ENCODE measurements around the gene DNAJC7.

The DNAJC7 gene, protein sequence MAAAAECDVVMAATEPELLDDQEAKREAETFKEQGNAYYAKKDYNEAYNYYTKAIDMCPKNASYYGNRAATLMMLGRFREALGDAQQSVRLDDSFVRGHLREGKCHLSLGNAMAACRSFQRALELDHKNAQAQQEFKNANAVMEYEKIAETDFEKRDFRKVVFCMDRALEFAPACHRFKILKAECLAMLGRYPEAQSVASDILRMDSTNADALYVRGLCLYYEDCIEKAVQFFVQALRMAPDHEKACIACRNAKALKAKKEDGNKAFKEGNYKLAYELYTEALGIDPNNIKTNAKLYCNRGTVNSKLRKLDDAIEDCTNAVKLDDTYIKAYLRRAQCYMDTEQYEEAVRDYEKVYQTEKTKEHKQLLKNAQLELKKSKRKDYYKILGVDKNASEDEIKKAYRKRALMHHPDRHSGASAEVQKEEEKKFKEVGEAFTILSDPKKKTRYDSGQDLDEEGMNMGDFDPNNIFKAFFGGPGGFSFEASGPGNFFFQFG

DNA sequence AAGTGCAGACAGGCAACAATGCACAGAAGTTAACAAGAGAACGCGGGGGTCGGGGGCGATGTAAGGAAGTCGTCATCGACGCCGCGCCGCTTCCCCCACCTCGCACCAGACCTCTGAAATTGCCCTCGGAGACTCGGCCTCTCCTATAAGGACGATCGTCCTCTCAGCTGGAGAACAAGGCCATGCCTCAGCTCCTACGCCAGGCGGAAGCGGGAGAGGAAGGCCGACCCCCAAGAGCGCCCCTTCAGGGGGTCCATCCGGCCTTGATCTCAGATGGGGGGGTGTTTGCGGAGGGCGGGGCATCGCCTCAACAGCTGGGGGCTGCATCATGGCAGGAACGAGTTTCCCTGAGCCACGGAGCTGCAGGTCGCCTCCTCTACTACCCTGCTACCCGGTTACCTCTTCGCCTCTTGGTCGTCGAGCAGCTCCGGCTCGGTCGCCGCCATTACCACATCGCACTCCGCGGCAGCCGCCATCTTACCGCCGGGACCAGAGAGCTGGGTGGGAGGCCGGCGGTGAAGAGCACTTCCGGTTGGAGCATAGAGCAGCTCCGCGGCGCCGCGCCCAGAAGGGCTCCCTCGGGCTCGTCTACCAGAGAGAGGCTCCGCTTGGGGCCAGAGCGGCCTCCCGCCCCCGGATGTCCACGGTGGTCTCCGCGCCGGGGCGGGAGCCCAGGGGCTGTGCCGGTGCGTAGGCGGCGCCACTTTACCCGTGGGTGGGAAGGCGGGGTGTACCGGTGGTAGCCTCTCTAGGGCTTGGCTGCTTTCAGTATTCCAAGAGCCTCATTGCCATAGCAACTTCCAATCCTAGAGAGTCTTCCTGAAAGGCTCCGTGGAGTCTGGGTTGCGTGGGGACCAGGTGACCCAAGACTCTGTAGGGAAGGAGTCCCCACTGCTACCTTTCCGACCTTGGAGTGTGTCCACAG, at the start of gene DNAJC7:
TSS of gene DNAJC7 (minus strand) at position 499 of the 925 bp plus-strand sequence. CDS start at position 476, 23 bp downstream.
- DNase-seq, result peak; percentile 82

DNA sequence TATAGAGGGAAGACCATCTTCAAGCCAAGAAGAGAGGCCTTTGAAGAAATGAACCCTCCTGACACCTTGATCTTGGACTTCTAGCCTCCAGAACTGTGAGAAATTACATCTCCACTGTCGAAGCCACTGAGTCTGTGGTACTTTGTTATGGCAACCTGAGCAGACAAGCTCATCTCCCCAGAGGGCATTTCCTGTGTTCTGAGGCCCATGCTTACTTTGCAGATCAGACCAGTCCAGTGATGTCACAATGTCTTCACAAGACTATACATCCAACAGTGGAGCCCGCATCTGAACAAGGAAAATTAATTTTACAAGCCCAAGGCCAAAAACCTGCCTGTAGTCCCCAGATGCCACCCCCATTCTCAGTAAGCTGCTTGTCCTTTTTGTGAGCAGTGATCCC, 48.0 kb upstream of the DNAJC7 start:
- DNase-seq, result no peak

DNA sequence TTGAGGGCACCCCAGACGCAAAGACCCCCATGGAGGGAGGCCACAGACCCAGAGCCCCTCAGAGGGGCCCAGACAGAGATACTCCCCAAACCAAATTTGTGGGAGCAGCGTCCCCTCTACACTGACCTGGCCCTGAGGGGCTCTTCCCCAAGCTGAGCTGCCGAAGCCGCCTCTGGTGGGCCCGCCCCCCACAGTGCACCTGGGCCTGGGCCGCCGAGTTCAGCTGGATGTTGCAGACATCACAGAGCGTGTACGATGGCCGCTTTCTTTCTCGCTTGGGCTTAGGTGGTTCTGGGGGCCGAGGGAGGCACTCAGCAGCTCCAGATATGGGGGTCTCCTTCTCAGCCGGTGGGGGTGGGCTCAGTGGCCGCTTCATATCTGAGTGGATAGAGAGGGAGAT, 45.4 kb upstream of the DNAJC7 start:
- no peak for DNase-seq

DNA sequence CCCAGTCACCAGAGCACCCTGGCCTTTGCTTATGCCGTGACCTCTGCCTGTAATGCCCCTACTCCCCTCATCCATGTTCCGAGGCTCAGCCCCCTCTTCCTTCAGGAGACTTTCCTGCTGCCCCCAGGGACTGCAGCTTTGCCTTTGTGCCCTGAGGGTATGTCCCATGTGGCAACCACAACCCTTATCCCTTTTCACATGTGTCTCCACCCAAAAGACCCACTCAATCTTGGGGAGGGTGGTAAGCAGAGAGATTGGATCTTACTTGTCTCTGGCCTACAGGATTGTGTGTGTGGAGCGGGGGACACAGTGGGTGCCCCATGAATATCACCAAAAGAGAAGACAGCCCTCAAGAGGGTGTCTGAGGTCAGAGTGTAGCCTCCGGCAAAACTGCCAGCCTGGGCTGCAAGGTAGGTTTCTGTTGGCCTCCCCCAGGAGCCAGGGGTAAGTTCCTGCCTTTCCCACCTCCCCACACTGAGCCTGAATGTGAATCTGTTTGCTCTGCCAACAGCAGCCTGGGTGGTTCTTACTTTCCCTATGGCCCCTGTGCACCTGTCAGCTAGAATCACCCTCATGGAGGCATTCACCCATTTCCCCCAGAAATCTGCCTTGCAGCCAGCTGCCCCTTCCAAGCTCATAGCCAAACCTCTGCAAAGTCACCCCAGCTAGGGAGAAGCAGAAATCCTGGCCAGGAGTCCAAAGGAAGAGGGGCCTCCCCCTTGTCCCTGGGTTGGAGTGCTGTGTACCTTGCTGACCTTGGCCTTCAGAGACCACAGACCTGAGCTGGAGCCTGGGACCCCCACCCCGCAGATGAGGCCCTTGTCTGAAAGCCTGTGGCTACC, 44.6 kb upstream of the DNAJC7 start:
- DNase-seq, result no peak

DNA sequence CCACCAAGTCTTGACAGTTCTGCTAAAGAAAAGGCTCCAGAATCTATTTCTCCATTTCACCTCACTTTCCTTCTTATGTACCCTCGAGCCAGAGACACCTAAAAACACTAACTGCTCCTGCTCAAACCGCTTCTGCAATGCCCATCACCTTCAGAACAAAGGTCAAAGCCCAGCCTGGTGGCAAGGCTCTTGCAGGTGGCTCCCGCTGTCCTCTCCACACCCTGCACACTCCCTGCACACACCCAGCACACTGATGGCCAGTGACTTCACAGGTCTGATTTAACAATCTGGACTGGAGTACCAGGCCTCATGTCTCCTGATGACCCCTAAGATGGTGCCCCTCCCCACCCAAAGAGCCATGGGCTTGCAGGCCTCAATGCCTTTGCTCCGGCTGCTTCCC, 43.0 kb upstream of the DNAJC7 start:
- no peak for DNase-seq

DNA sequence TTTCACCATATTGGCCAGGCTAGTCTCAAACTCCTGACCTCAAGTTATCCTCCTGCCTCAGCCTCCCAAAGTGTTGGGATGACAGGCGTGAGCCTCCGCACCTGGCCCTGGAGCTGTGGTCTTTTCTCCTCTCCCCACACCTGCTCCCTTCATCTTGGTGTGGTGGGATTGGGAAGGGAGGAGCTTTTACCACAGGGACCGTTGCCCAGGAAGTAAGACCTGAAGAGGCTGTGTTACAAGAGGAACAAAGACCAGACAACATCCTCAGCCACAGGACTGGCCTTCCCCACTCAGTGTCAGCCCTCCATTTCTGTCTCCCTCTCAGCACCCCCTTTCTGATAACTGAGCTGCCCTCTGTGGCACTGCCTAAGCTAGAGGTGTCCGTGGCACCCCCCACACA, 42.6 kb upstream of the DNAJC7 start:
- DNase-seq, result no peak

DNA sequence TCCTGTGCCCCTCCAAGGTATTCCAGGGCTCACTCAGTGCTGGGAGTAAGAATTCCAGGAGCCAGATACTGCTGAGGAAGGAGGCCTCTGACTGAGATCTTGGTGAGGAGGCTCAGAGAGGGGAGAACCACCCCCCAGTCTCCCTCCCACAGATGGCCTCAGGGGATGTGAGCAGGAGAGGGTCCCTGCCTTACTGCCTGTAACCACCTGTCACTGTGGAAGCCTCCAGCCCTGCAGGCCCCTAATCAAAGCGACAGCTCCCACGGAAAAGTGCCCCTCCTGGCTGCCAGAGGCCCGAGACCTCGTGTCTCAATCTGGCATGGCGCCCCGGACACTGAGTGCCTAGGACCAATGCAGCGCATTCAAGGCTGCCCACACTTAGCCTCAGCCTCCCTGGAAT, 40.8 kb upstream of the DNAJC7 start:
- DNase-seq, result no peak

DNA sequence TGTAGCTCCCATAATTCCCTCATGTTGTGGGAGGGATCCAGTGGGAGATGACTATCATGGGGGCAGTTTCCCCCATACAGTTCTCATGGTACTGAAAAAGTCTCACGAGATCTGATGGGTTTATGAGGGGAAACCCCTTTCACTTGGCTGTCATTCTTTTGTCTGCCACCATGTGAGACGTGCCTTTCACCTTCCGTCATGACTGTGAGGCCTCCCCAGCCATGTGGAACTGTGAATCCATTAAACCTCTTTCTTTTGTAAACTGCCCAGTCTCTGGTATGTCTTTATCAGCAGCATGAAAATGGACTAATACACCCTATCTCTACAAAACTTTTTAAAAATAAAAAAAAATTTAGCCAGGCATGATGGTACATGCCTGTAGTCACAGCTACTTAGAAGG, 39.4 kb upstream of the DNAJC7 start:
- no peak for DNase-seq

DNA sequence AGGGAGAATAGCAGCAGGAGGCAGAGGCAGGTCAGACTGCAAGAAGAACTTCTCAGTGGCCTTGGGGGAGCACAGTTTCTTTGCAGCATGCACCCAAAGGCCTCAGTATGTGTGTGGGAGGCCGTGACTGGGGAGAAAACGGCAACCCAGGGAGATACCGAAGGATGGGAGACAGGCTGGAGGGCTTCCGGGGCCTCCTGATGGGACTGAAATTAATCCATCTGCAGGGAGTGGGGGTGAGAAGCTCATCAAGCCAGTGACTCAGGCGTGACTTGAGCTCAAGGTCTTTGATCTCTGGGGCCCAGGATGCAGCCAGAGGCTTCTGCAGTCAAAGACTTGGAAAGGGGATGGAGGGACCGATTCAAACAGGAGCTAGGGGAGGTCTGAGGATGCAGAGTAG, 38.3 kb upstream of the DNAJC7 start:
- DNase-seq, result no peak

DNA sequence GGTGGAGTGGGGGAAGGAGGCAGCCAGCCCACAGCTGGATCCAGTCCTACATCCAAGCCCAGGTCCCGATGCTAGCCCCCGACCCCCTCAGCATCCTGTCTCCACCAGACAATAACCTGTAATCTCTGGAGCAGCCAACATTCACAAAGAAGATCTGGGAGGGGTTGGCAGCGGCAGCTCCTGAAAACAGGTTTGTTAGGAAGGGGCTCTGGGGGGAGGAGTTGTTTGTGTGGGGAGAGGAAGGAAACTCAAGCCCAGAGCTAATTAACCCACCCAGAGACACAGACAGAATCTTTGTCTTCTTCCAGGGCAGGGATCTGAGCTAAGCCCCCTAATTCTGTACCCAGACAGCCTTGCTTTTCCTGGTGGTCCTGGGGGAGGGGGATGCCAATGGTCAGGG, 37.8 kb upstream of the DNAJC7 start:
- DNase-seq, result no peak

DNA sequence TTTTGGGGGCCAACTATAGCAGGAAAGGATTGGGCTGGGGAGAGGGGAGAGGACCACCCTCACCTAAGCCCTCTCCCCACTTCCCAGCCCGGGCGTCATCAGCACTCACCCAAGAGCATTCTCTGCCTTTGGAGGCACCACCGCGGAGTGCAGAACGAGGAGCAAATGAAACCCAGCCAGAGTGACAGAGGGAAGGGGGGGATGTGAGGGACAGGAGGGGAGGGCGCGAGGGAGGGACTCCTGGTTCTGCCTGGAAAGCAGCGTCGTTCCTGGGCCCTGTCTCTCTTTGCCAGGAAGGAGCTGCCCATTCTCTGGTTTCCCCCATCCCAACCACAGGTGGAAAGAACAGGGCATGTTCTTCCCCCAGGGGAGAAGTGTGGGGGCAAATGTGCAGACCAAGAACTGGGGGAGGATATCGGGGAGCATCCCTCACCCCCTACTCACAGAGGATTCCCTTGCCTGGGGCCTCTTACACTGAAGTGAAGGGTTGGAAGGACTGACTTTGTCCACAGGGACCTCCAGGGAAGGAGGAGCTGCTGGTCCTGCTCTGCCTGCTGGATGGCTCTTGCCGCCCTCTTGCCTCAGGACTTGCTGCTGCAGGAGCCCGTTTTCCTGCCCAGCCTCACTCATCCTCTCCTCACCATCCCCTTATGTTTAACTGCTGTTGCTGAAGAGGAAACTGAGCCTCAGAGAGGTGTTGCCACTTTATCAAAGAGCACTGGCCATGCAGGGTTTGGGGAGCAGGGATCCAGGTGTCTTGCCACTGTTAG, 36.7 kb upstream of the DNAJC7 start:
- no peak for DNase-seq

DNA sequence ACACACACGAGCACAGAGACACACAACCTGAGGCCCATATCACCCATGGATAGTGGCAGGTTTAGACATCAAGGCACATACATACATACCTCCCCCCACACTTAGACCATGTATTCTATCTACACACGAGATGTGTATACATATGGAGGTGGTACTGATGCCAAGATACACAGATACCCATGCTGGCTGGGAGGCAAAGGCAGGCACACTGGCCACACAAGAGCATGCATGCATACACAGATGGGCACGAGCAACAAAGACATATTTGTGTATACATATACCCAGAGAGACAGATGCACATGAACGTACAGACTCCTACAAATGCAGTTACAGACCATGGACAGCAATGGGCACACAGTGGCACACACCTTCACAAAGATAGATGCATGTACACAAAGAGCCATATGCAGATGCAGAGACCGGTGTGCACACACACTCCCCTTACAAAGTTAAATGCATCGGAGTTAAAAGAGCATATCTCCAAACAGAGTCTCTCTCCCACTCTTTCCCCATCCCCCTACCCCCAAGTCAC, 35.2 kb upstream of the DNAJC7 start:
- no peak for DNase-seq

DNA sequence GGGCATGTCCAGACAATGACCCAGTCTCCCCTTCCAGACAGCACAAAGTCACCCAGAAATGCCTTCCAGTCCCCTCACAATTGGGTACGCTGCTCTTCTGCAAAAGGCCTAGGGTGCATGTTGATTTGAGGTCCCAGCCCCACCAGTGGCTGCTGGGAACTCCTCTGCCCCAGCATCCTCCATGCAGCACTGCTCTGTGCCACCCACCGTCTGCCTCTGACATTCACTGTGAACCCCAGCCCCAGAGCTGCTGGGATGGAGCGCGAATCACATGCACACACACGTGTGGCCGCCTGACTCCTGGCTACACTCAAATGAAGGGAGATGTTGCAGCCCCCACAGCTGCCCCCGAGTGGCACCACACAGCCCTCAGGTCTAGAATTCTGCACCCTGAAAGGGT, 34.4 kb upstream of the DNAJC7 start:
- no peak for DNase-seq

DNA sequence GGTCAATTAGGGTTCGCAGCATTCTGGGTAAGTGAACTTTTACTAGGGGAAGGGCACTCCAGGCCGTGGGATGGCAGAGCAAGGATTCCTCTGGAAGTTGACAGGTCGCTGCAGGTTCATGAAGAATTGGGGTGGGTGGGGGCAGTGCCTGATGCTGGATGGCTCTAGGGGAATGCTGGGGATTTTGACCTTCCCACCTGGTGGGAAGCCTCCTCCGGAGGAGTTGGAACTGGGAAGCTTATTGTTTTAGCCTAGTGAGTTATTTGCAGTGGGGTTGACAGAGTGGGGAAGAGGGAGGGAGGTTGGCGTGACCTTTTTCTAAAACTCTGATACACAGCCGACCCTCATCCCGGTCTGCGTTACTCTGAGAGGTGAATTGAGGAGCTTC, 33.8 kb upstream of the DNAJC7 start:
- no peak for DNase-seq

DNA sequence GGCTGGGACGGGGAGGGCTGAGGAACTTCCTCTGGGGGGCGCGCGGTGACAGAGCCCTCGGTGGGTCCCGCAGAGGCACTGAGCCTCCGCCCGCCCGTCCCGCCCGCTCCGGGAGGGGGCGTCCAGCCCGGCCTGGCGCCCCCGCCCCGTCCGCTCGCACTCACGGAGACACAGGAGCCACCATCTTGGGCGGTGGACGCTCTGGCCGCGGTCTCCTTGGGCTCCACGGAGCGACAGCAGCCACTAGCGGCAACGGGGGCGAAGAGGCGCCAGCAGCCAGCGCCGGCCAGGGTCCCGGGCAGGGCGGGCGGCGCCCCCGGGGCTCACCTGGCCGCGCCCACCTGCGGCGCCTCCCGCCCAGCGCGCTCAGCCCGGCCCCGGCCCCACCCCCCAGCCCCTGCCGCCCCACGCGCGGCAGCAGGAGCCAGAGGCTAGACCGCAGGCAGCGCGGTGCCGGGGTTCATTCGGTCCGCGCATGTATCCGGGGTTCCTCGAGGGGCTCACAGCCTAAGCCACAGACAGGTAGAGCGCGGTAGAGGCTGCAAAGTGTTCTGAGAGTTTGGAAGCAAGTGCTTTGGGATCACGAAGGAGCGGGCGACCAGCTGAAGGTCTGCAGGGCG, 33.3 kb upstream of the DNAJC7 start, which contains the start of gene C17orf113:
TSS of gene C17orf113 (minus strand) at position 209 of the 620 bp plus-strand sequence. CDS start 7,225 bp downstream, outside the sequence.
- DNase-seq, result no peak

DNA sequence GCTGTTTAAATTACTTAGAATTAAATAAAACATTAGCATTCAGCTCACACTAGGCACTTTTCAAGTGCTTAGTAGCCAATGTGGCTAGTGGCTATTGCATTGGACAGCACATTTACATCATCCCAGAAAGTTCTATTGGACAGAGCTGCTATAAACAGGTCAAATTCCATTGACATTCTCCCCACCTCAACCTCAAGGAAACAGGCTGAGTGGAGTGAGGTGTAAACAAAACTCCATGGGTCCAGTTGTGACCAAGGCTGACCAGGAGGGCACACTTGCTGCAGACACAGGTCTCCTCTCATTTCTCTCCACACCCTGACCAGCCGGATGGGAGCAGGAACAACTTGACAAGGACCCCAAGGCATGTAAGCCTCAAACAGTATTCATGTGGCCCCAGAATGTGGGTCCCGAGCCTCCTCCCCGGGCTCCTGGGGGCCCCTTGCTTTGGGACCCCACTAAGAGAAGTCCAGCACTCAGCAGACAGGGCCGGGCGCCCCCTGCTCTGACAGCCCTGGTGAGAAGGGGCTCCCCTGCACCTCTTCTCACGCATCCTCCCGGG, 32.7 kb upstream of the DNAJC7 start:
- DNase-seq, result no peak

DNA sequence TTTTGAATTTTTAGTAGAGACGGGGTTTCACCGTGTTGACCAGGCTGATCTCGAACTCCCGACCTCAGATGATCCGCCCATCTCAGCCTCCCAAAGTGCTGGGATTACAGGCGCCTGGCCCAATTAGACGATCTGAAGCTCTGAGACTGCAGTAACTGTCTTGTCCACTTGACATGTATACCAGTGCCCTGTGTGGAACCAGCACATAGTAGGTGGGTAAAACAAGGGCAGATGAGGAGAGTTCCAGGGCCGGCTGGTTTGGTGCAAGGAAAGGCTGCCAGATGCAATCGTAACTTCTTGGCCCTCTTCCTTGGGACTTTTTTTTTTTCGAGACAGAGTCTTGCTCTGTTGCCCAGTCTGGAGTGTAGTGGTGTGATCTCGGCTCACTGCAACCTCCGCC, 30.1 kb upstream of the DNAJC7 start:
- no peak for DNase-seq

DNA sequence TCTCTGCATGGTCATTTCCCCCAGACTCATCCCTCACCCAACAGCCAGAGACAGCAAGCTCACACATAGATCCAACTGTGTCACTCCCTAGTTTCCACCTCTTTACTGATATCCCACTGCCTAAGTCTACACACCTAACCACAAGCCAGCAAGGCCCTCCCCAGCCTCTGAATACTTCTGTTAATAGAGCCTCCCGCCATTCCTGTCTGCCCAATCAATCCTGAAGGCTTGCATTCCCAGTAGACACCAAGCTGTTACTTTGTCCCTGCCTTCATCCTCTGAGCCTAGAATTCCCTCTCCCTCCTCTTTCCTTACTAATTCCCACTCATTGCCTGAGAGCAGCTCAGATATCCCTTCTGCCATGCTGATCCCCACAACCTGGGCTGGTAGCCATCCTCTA, 28.5 kb upstream of the DNAJC7 start:
- no peak for DNase-seq

DNA sequence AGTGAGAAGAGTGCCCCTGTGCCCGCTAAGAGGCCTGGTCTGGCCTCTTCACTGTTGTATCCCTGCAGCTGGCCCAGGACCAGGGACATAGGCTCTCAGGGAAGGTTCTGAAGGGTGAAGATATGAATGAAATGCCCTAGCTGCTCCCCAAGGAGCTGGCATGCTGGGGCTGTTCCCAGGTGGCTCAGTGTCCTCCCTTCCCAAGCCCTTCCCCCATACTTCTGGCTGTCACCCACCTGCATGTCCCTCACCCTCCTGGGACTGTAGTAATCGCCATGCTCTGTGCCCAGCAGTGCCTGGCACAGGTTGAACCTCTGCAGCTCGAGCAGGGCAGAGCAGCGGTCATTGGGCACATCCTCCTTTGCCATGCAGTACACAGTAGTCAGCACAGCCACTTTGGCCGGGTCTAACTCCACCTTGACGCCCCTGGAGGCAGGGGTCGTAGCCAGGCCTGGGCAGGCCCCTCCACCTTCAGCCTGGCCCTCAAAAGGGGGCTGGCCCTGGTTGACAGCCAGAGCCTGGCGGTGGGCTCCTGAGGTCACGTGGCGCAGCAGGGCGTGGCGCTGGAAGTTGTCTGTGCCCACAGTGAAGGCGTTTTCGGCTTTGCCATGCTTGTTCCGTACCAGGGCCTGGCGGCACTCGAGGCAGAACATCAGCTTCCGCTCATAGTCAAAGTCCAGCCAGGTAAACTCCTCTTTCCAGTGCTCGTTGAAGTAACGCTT, 25.5 kb upstream of the DNAJC7 start:
- no peak for DNase-seq

DNA sequence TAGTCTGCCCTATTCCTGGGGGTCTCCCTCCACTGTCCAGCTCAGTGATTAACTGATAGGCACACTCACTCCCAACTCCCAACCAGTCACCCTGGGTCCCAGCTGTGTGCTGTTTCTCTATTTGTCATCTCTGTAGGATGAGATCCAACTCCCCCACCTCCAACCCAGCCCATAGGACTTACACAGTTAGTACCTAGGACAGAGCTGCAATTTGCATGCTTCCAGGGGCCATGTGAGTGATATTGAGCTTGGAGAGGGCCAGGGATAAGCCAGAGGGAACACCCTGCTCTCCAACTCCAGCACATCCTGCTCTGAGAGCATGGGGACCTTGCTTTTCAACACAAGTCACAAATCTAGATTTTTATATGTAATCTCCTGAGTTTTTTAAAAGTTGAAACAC, 24.4 kb upstream of the DNAJC7 start:
- no peak for DNase-seq
